Skin epidermis (tissue), 12 donors: ENCODE data around the gene NPC2.

ENCODE experiments used
- H3K27ac ChIP-seq, 21 experiments: fragments of 200-600 bp; sonication (generic) in 11 of 21; one replicate each; pipeline ENCODE4 v1.5.0; 2020; ENCODE audit warnings: mild to moderate bottlenecking in 3 of 21, inconsistent platforms in 2 of 21, moderate library complexity in 2 of 21
- H3K4me3 ChIP-seq, 7 experiments: fragments of 200-600 bp; sonication (generic) in 2 of 7; one replicate each; pipeline ENCODE4 v1.5.0; 2020; ENCODE audit warnings: inconsistent platforms in 2 of 7, mild to moderate bottlenecking in 2 of 7, moderate library complexity in 1 of 7

Gene NPC2

GRCh38 chr14:74438351-74438915, 54.7 kb downstream of the NPC2 start:
- no peak overlapping the region for H3K4me3 ChIP-seq
- no peak overlapping the region for H3K27ac ChIP-seq

GRCh38 chr14:74437496-74438053, 55.5 kb downstream of the NPC2 start:
- Histone ChIP-seq H3K27ac (no peak overlapping the region), H3K4me3 (no peak overlapping the region)

GRCh38 chr14:74434294-74434693, 58.8 kb downstream of the NPC2 start:
- H3K27ac ChIP-seq: no peak overlapping the region
- no peak overlapping the region for H3K4me3 ChIP-seq

- H3K27ac ChIP-seq: no peak overlapping the region
- no peak overlapping the region for H3K4me3 ChIP-seq
Observed at GRCh38 chr14:74429991-74430390, 63.1 kb downstream of the NPC2 start.
